Activated CD4-positive, alpha-beta T cell treated with anti-CD3 and anti-CD28 coated beads for 1 hour (primary cell): ENCODE results near the gene ERC2.

ENCODE experiments used
- DNase-seq: peaks from one replicate; pipeline ENCODE4 v3.0.0-alpha.2; 2020

ERC2 gene

GRCh38 chr3:55721716-55722484, 746.4 kb downstream of the ERC2 start:
- DNase-seq = no peak

GRCh38 chr3:55720614-55721013, 747.7 kb downstream of the ERC2 start:
- DNase-seq = no peak

- DNase-seq = no peak
These were observed 748.8 kb downstream of the ERC2 start for GRCh38 chr3:55719508-55719907.

- DNase-seq = no peak
These were observed 749.3 kb downstream of the ERC2 start for GRCh38 chr3:55719006-55719405.

GRCh38 chr3:55718521-55718921, 749.7 kb downstream of the ERC2 start:
- DNase-seq = no peak

GRCh38 chr3:55718074-55718473, 750.2 kb downstream of the ERC2 start:
- no peak for DNase-seq

- DNase-seq = no peak
These were observed 750.8 kb downstream of the ERC2 start for GRCh38 chr3:55717481-55717880.

GRCh38 chr3:55716611-55717225, 751.5 kb downstream of the ERC2 start:
- DNase-seq = no peak

- no peak for DNase-seq
These were observed 752.2 kb downstream of the ERC2 start for GRCh38 chr3:55716044-55716443.

GRCh38 chr3:55714057-55714456, 754.2 kb downstream of the ERC2 start:
- no peak for DNase-seq

GRCh38 chr3:55711646-55712045, 756.6 kb downstream of the ERC2 start:
- DNase-seq = no peak

GRCh38 chr3:55709411-55710012, 758.8 kb downstream of the ERC2 start:
- DNase-seq = no peak

- DNase-seq = no peak
These were observed 759.3 kb downstream of the ERC2 start for GRCh38 chr3:55708921-55709320.

GRCh38 chr3:55708242-55708641, 760.0 kb downstream of the ERC2 start:
- no peak for DNase-seq

- DNase-seq = no peak
These were observed 763.7 kb downstream of the ERC2 start for GRCh38 chr3:55704521-55704920.

GRCh38 chr3:55702822-55703221, 765.4 kb downstream of the ERC2 start:
- DNase-seq = no peak

GRCh38 chr3:55701997-55702396, 766.3 kb downstream of the ERC2 start:
- no peak for DNase-seq

- DNase-seq = no peak
These were observed 769.4 kb downstream of the ERC2 start for GRCh38 chr3:55698831-55699230.

GRCh38 chr3:55697177-55697865, 770.9 kb downstream of the ERC2 start:
- DNase-seq = no peak

GRCh38 chr3:55692957-55693558, 775.2 kb downstream of the ERC2 start:
- no peak for DNase-seq

- DNase-seq = no peak
These were observed 775.8 kb downstream of the ERC2 start for GRCh38 chr3:55692295-55692956.

- DNase-seq = no peak
These were observed 777.1 kb downstream of the ERC2 start for GRCh38 chr3:55691141-55691540.

- no peak for DNase-seq
These were observed 777.5 kb downstream of the ERC2 start for GRCh38 chr3:55690726-55691125.
